Neural cell (in vitro differentiated cells): ENCODE data around the gene DBH. TPM values are rescaled to one million over a fixed set of nuclear protein-coding genes. Genes with fewer than 3 reads are reported as not detected.

Experiments
- H2AFZ ChIP-seq: fragments of 200-600, 300-800 bp; sonication (generic), shearing (Covaris generic); 2 replicates; pipeline ENCODE4 v1.6.0; 2014; ENCODE audit warnings: low read depth, mild to moderate bottlenecking, antibody characterized with exemption, low read length, moderate library complexity
- H3F3A ChIP-seq: fragments of 200-600 bp; shearing (Covaris generic); 2 replicates; pipeline ENCODE4 v1.6.1; 2016; ENCODE audit warnings: mild to moderate bottlenecking, moderate library complexity, mixed read lengths, antibody characterized with exemption, low read length; ENCODE audit not compliant: insufficient read depth, poor library complexity, severe bottlenecking
- H3K27ac ChIP-seq: fragments of 200-600, 300-800 bp; sonication (generic), shearing (Covaris generic); 2 replicates; pipeline ENCODE4 v1.5.1; 2014; ENCODE audit warnings: mild to moderate bottlenecking, low read length, moderate library complexity
- H3K27me3 ChIP-seq: fragments of 300-800, 200-600 bp; sonication (generic), shearing (Covaris generic); 2 replicates; pipeline ENCODE4 v1.6.0; 2014; ENCODE audit warnings: mild to moderate bottlenecking, low read depth, low read length, moderate library complexity; ENCODE audit not compliant: insufficient read depth
- H3K36me3 ChIP-seq: fragments of 300-800, 200-600 bp; sonication (generic), shearing (Covaris generic); 2 replicates; pipeline ENCODE4 v1.5.1; 2014; ENCODE audit warnings: mild to moderate bottlenecking, antibody characterized with exemption, low read length, moderate library complexity; ENCODE audit not compliant: insufficient read depth
- H3K4me2 ChIP-seq: fragments of 300-800, 200-600 bp; sonication (generic), shearing (Covaris generic); 2 replicates; pipeline ENCODE4 v1.6.0; 2014; ENCODE audit warnings: mild to moderate bottlenecking, low read length
- H3K4me3 ChIP-seq: fragments of 300-800, 200-600 bp; sonication (generic), shearing (Covaris generic); 2 replicates; pipeline ENCODE4 v1.5.1; 2014; ENCODE audit warnings: mild to moderate bottlenecking, low read length, moderate library complexity
- H3K79me2 ChIP-seq: fragments of 200-600 bp; shearing (Covaris generic); replicated peaks from 2 replicates; pipeline ENCODE4 v1.6.0; 2014; ENCODE audit warnings: mild to moderate bottlenecking, low read length, moderate library complexity; ENCODE audit not compliant: insufficient read depth
- H3K9ac ChIP-seq: fragments of 300-800, 200-600 bp; sonication (generic), shearing (Covaris generic); 2 replicates; pipeline ENCODE4 v1.6.1; 2016; ENCODE audit warnings: mild to moderate bottlenecking, low read length, mixed read lengths
- H3K9me2 ChIP-seq: fragments of 200-600 bp; shearing (Covaris generic); 2 replicates; pipeline ENCODE4 v1.6.1; 2016; ENCODE audit warnings: mild to moderate bottlenecking, low read length, mixed read lengths; ENCODE audit not compliant: insufficient read depth
- H3K9me3 ChIP-seq: fragments of 200-600, 300-800 bp; sonication (generic), shearing (Covaris generic); 2 replicates; pipeline ENCODE4 v1.6.1; 2016; ENCODE audit warnings: mild to moderate bottlenecking, mixed run types, low read length, moderate library complexity, mixed read lengths
- H4K20me1 ChIP-seq: fragments of 200-600 bp; shearing (Covaris generic); 2 replicates; pipeline ENCODE4 v1.6.1; 2016; ENCODE audit warnings: mild to moderate bottlenecking, mixed run types; ENCODE audit not compliant: insufficient read depth
- CTCF ChIP-seq: fragments of 450-650 bp; IDR thresholded peaks from 2 replicates; pipeline ENCODE4 v1.5.1; 2014; ENCODE audit warnings: antibody characterized with exemption, mild to moderate bottlenecking, moderate library complexity; ENCODE audit not compliant: poor library complexity, severe bottlenecking
- EP300 ChIP-seq: fragments of 450-650 bp; conservative IDR thresholded peaks from 2 replicates; pipeline ENCODE4 v1.6.1; 2014; ENCODE audit warnings: antibody characterized with exemption, mild to moderate bottlenecking, moderate library complexity; ENCODE audit not compliant: poor library complexity, severe bottlenecking
- EZH2 ChIP-seq: fragments of 200-600, 300-800 bp; shearing (Covaris generic), sonication (generic); IDR thresholded peaks from 2 replicates; pipeline ENCODE4 v1.6.1; 2014; ENCODE audit warnings: antibody characterized with exemption, low read length, borderline replicate concordance, mild to moderate bottlenecking; ENCODE audit not compliant: insufficient read depth, poor library complexity, severe bottlenecking
- MXI1 ChIP-seq: fragments of 450-650 bp; conservative IDR thresholded peaks from 2 replicates; pipeline ENCODE4 v1.6.1; 2014; ENCODE audit warnings: antibody characterized with exemption, mild to moderate bottlenecking; ENCODE audit not compliant: poor library complexity, severe bottlenecking
- POLR2AphosphoS5 ChIP-seq: IDR thresholded peaks from 2 replicates; pipeline ENCODE4 v1.6.1; 2012
- RAD21 ChIP-seq: fragments of 450-650 bp; conservative IDR thresholded peaks from 2 replicates; pipeline ENCODE4 v1.6.1; 2014; ENCODE audit warnings: antibody characterized with exemption, mild to moderate bottlenecking, moderate library complexity
- REST ChIP-seq: IDR thresholded peaks from 2 replicates; pipeline ENCODE4 v1.6.1; 2012; ENCODE audit warnings: borderline replicate concordance
- SMC3 ChIP-seq: fragments of 450-650 bp; conservative IDR thresholded peaks from 2 replicates; pipeline ENCODE4 v1.6.1; 2014; ENCODE audit warnings: antibody characterized with exemption, mild to moderate bottlenecking, moderate library complexity; ENCODE audit not compliant: poor library complexity
- TAF1 ChIP-seq: IDR thresholded peaks from 2 replicates; pipeline ENCODE4 v1.6.1; 2012; ENCODE audit warnings: low read depth
- polyA plus RNA-seq: library from polyadenylated mRNA; depleted of rRNA; stranded (reverse); fragments of >200 nt; gene quantifications from 2 replicates; pipeline ENCODE4 v1.2.3, GENCODE V29; 2014

The DBH gene
- polyA plus RNA-seq, 1 donor from 2014 or later: not detected

- H3K36me3 ChIP-seq: no peaks in the 10 kb centered on the region
- no peaks in the 10 kb centered on the region for H3K9me2 ChIP-seq
- no peaks in the 10 kb centered on the region for H3F3A ChIP-seq
- no peak overlapping the region for H3K4me3 ChIP-seq
- no peak for TF ChIP-seq EZH2
- TF ChIP-seq EP300: no peak
- TF ChIP-seq SMC3: no peak
- no peak for TF ChIP-seq RAD21
- TF ChIP-seq CTCF: no peak
- no peak for TF ChIP-seq MXI1
- no peak for TF ChIP-seq TAF1
- no peak overlapping the region for H2AFZ ChIP-seq
- no peaks in the 10 kb centered on the region for H4K20me1 ChIP-seq
- no peaks in the 10 kb centered on the region for H3K9me3 ChIP-seq
- H3K9ac ChIP-seq: no peak overlapping the region
- H3K27ac ChIP-seq: no peak overlapping the region
- no peak overlapping the region for H3K4me2 ChIP-seq
- H3K79me2 ChIP-seq: no peaks in the 10 kb centered on the region
- no peaks in the 10 kb centered on the region for H3K27me3 ChIP-seq
These were observed 11.0 kb downstream of the DBH start for GRCh38 chr9:133647148-133647547.

- Histone ChIP-seq H3K4me2 (no peak overlapping the region), H3K9me2 (no peaks in the 10 kb centered on the region), H3K4me3 (no peak overlapping the region), H3K36me3 (no peaks in the 10 kb centered on the region), H3F3A (no peaks in the 10 kb centered on the region), H4K20me1 (no peaks in the 10 kb centered on the region), H3K27me3 (no peaks in the 10 kb centered on the region), H3K9me3 (no peaks in the 10 kb centered on the region), H3K9ac (no peak overlapping the region), H3K27ac (no peak overlapping the region), H3K79me2 (no peaks in the 10 kb centered on the region), H2AFZ (no peak overlapping the region)
- TF ChIP-seq POLR2AphosphoS5 (no peak), EP300 (no peak), MXI1 (no peak), SMC3 (no peak), REST (no peak), EZH2 (no peak), RAD21 (no peak), CTCF (no peak), TAF1 (no peak)
These were observed 11.8 kb downstream of the DBH start for GRCh38 chr9:133647765-133648469.
